Natural killer cell (primary cell): ENCODE measurements around the gene RERE. TPM values are rescaled to one million over a fixed set of nuclear protein-coding genes. Genes with fewer than 3 reads are reported as not detected.

Experiments used
- ATAC-seq, 3 donors: fragments of 150-1000 bp in 2 of 3; fragments of 200-7000 bp in 1 of 3; cut with Tn5 transposase; 1 replicate in 1 of 3; 2 replicates in 2 of 3; pipeline ENCODE4 v1.10.0; 2021; ENCODE audit warnings: mild to moderate bottlenecking in 2 of 3, moderate library complexity in 2 of 3
- DNase-seq, 2 donors: peaks; one replicate each; pipeline versions ENCODE4 v3.0.0 to v3.0.0-alpha.2; 2013 to 2021; ENCODE audit warnings: mixed read lengths in 1 of 2
- H3K27ac ChIP-seq: one replicate; pipeline ENCODE4 v1.5.1; 2013; ENCODE audit warnings: mild to moderate bottlenecking, low read length
- H3K27me3 ChIP-seq: one replicate; pipeline ENCODE4 v1.6.1; 2013; ENCODE audit warnings: low read length; ENCODE audit not compliant: control insufficient read depth, insufficient read depth
- H3K36me3 ChIP-seq: one replicate; pipeline ENCODE4 v1.6.1; 2013; ENCODE audit warnings: low read length; ENCODE audit not compliant: control insufficient read depth, insufficient read depth
- H3K4me1 ChIP-seq: one replicate; pipeline ENCODE4 v1.6.1; 2013; ENCODE audit warnings: low read length; ENCODE audit not compliant: control insufficient read depth, insufficient read depth
- H3K4me3 ChIP-seq: one replicate; pipeline ENCODE4 v1.5.1; 2013; ENCODE audit warnings: low read length
- H3K9me3 ChIP-seq: one replicate; pipeline ENCODE4 v1.6.1; 2013; ENCODE audit warnings: low read length; ENCODE audit not compliant: control insufficient read depth, insufficient read depth
- H3K27ac Mint-ChIP-seq, 2 donors: one replicate each; pipeline ENCODE4 v1.8.0; 2022; ENCODE audit warnings: mild to moderate bottlenecking in 2 of 2, mixed read lengths in 2 of 2, moderate library complexity in 1 of 2
- H3K27me3 Mint-ChIP-seq, 2 donors: one replicate each; pipeline ENCODE4 v1.8.0; 2022; ENCODE audit warnings: low read depth in 2 of 2, mixed read lengths in 2 of 2
- H3K36me3 Mint-ChIP-seq: one replicate; pipeline ENCODE4 v1.8.0; 2022; ENCODE audit warnings: mixed read lengths
- H3K4me1 Mint-ChIP-seq, 2 donors: one replicate each; pipeline ENCODE4 v1.8.0; 2022; ENCODE audit warnings: mixed read lengths in 2 of 2
- H3K4me3 Mint-ChIP-seq: one replicate; pipeline ENCODE4 v1.8.0; 2022; ENCODE audit warnings: mild to moderate bottlenecking, moderate library complexity, mixed read lengths
- H3K9me3 Mint-ChIP-seq, 2 donors: one replicate each; pipeline ENCODE4 v1.8.0; 2022; ENCODE audit warnings: mixed read lengths in 2 of 2
- WGBS: methylation state at CpG from one replicate; pipeline ENCODE4 v1.1.7; 2013; ENCODE audit warnings: missing lambda C conversion rate; ENCODE audit not compliant: insufficient coverage; 5-methylcytosine and 5-hydroxymethylcytosine counted together
- intact Hi-C: fragments of 100-400 bp; cut with micrococcal nuclease; formaldehyde crosslinking; loops from one replicate; pipeline ENCODE4 v1.14.2; 2022
- total RNA-seq, 4 donors: library from RNA; stranded (reverse); fragments of 120-200 nt in 1 of 4; gene quantifications; one replicate each; pipeline versions ENCODE4 v1.2.3 to v1.2.4, GENCODE V29; 2013 to 2022
- TF ChIP-seq, protein P1 (sequence below): fragments of 200-600 bp; IDR thresholded peaks from one replicate; pipeline ENCODE4 v1.8.0; 2022; ENCODE audit warnings: antibody characterized with exemption

Gene RERE
- total RNA-seq, 3 donors from 2014 or later (not counting 1 experiment from before 2014, with no cell fraction given), result 67.7 to 76.0 (median 73.0) TPM

DNA sequence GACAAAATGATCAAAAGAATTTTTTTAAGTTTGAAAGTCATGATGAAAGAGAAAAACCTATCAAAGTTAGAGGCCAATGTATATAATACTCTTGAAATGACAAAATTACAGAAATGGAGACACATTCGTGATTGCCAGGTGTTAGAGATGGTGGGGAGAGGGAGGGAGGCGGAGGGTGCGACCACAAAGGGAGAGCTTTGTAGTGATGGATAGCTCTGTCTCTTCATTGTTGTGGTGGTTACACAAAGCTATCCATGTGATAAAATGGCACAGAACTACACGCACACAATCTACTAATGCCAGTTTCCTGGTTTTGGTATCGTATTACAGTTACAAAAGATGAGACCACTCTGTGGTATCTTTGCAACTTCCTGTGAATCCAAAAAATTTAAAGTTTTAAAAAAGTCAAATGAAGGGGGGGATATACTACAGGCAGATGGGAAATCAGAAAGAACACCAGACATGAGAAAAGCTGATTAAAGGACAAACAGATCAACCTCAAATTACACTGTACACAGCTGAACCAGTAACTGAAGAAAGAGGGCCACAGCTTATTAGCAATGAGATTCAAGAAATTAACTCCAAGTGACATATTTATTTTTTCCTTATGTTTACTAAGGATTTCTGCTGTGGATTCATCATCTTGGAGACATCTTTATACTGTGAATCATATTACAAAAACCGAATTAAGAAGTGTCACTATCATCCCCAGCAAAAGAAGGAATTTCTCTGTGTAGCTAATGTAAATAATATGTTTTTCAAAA, 300.5 kb downstream of the RERE start:
- Histone ChIP-seq H3K9me3 (no peaks in the 10 kb centered on the region), H3K27me3 (no peaks in the 10 kb centered on the region), H3K36me3 (no peaks in the 10 kb centered on the region), H3K4me1 (no peaks in the 10 kb centered on the region), H3K27ac (no peak overlapping the region), H3K4me3 (no peak overlapping the region)
- no peaks in the 10 kb centered on the region for H3K27me3 Mint-ChIP-seq
- intact Hi-C loops, result no loop called here
- no peaks in the 10 kb centered on the region for H3K36me3 Mint-ChIP-seq
- no peak overlapping the region for H3K27ac Mint-ChIP-seq
- WGBS, result 23% methylated on average over 5 of the region's 6 CpGs
- H3K4me3 Mint-ChIP-seq, result no peak overlapping the region
- DNase-seq (peak in 1 of 2 donors; percentile 35), ATAC-seq (no peak)
- H3K4me1 Mint-ChIP-seq, result peaks cover 27 to 32% of the 10 kb centered on the region in 2 donors
- H3K9me3 Mint-ChIP-seq, result no peaks in the 10 kb centered on the region
- TF ChIP-seq, protein P1, sequence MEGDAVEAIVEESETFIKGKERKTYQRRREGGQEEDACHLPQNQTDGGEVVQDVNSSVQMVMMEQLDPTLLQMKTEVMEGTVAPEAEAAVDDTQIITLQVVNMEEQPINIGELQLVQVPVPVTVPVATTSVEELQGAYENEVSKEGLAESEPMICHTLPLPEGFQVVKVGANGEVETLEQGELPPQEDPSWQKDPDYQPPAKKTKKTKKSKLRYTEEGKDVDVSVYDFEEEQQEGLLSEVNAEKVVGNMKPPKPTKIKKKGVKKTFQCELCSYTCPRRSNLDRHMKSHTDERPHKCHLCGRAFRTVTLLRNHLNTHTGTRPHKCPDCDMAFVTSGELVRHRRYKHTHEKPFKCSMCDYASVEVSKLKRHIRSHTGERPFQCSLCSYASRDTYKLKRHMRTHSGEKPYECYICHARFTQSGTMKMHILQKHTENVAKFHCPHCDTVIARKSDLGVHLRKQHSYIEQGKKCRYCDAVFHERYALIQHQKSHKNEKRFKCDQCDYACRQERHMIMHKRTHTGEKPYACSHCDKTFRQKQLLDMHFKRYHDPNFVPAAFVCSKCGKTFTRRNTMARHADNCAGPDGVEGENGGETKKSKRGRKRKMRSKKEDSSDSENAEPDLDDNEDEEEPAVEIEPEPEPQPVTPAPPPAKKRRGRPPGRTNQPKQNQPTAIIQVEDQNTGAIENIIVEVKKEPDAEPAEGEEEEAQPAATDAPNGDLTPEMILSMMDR, result no peak

DNA sequence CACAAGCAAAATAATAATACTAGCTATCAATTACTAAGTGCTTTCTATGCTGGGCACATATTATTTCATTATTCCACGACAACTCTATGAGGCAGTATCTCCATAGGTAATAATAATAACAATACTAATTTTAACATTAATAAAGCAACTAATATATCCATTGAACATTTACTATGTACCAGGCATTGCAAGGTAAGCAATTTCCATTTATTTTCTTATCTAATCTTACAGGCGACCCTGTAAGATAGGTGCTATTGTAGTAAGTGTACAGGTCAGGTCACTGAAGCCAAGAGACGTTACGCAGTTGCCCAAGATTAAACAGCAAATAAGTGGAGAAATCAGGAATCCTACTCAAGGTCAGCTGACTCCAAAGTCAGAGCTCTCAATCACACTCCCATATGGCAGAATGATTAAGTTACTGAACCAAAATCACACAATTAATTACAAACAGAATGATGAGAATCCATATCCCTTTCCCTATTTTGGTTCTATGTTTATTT, 301.1 kb downstream of the RERE start:
- Histone ChIP-seq H3K36me3 (no peaks in the 10 kb centered on the region), H3K27me3 (no peaks in the 10 kb centered on the region), H3K4me1 (no peaks in the 10 kb centered on the region), H3K4me3 (no peak overlapping the region), H3K9me3 (no peaks in the 10 kb centered on the region), H3K27ac (no peak overlapping the region)
- peaks cover 27 to 32% of the 10 kb centered on the region in 2 donors for H3K4me1 Mint-ChIP-seq
- DNase-seq, result no peak
- no peaks in the 10 kb centered on the region for H3K36me3 Mint-ChIP-seq
- no peak overlapping the region for H3K4me3 Mint-ChIP-seq
- WGBS, result 100% methylated on average over 2 of the region's 4 CpGs
- no peak overlapping the region for H3K27ac Mint-ChIP-seq
- intact Hi-C loops, result no loop called here
- no peaks in the 10 kb centered on the region for H3K27me3 Mint-ChIP-seq
- ATAC-seq, result no peak
- H3K9me3 Mint-ChIP-seq, result no peaks in the 10 kb centered on the region
- TF ChIP-seq, protein P1, result no peak

DNA sequence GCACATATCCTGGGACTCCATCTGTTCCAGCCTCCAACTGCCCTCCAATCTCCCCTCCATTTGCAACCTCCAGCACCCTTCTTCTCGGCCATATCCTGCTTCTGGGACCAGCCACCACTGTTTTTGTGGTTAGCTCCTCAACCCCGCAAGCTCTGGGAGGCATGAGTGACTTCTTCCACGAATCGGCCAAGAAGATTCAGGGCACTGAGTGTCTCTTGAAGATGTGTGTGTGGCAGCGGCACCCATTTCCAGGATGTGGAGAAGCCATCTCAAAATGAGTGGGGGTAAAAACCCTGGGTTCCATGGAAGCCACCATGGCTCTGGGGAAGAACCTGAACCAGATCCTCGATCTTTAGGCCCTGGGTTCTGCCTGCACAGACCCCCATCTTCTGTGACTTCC, 304.9 kb downstream of the RERE start:
- no peak overlapping the region for H3K27ac ChIP-seq
- no peak for DNase-seq
- Mint-ChIP-seq H3K27me3 (no peaks in the 10 kb centered on the region), H3K27ac (no peak overlapping the region), H3K4me1 (peaks cover 15 to 23% of the 10 kb centered on the region in 2 donors), H3K4me3 (no peak overlapping the region), H3K9me3 (no peaks in the 10 kb centered on the region), H3K36me3 (no peaks in the 10 kb centered on the region)
- ATAC-seq, result no peak
- WGBS, result 88% methylated on average over 6 of the region's 6 CpGs
- TF ChIP-seq, protein P1, result no peak
- no peaks in the 10 kb centered on the region for H3K36me3 ChIP-seq
- intact Hi-C loops, result no loop called here
- no peaks in the 10 kb centered on the region for H3K4me1 ChIP-seq
- H3K4me3 ChIP-seq, result no peak overlapping the region
- H3K27me3 ChIP-seq, result no peaks in the 10 kb centered on the region
- no peaks in the 10 kb centered on the region for H3K9me3 ChIP-seq
